GM12874 (cell line): Measurements from ENCODE around the gene BCKDHB.

Experiments
- CTCF ChIP-seq: IDR thresholded peaks from 2 replicates; pipeline ENCODE4 v1.5.1; 2011; ENCODE audit warnings: low read depth, mild to moderate bottlenecking, control low read depth, low read length, moderate library complexity; ENCODE audit not compliant: insufficient read depth

Gene BCKDHB

GRCh38 chr6:80268865-80269730 lies 162.6 kb downstream of the BCKDHB start:
- no peak for TF ChIP-seq CTCF

GRCh38 chr6:80271074-80271473 lies 164.6 kb downstream of the BCKDHB start:
- TF ChIP-seq CTCF, result no peak

GRCh38 chr6:80272988-80273387 lies 166.5 kb downstream of the BCKDHB start:
- no peak for TF ChIP-seq CTCF

GRCh38 chr6:80276861-80277260 lies 170.4 kb downstream of the BCKDHB start:
- no peak for TF ChIP-seq CTCF

- TF ChIP-seq CTCF, result no peak
Observed at GRCh38 chr6:80277501-80277900, 171.0 kb downstream of the BCKDHB start.

- no peak for TF ChIP-seq CTCF
Observed at GRCh38 chr6:80280262-80281010, 174.0 kb downstream of the BCKDHB start.

GRCh38 chr6:80282913-80283554 lies 176.6 kb downstream of the BCKDHB start:
- no peak for TF ChIP-seq CTCF
